K562 (cell line): ENCODE measurements around the gene METTL14. TPM values are rescaled to one million over a fixed set of nuclear protein-coding genes. Genes with fewer than 3 reads are reported as not detected.

Source experiments
- BRCA1 ChIP-seq, 2 experiments: fragments of 450-650 bp in 1 of 2; sonication (generic) in 1 of 2; formaldehyde crosslinking in 1 of 2; IDR thresholded peaks; 2 replicates each; pipeline versions ENCODE4 v1.5.0 to v1.6.1; 2017 to 2020; ENCODE audit warnings: mild to moderate bottlenecking in 1 of 2, missing genetic modification reagents in 1 of 2
- BRF2 ChIP-seq: IDR thresholded peaks from 3 replicates; pipeline ENCODE4 v1.6.1; 2011; ENCODE audit warnings: borderline replicate concordance, mild to moderate bottlenecking; ENCODE audit not compliant: insufficient read length, insufficient read depth
- CBFA2T3 ChIP-seq: fragments of 450-650 bp; IDR thresholded peaks from 2 replicates; pipeline ENCODE4 v1.6.1; 2017
- CHD2 ChIP-seq: IDR thresholded peaks from 2 replicates; pipeline ENCODE4 v1.6.1; 2011; ENCODE audit warnings: low read depth, low read length
- GATA2 ChIP-seq: sonication (generic); formaldehyde crosslinking; IDR thresholded peaks from 2 replicates; pipeline ENCODE4 v1.4.0; 2020; ENCODE audit warnings: mild to moderate bottlenecking, missing genetic modification reagents
- GTF2A2 ChIP-seq: IDR thresholded peaks from 2 replicates; pipeline ENCODE4 v1.6.1; 2016; ENCODE audit warnings: mild to moderate bottlenecking, missing genetic modification characterization, missing compliant biosample characterization
- HMG20A ChIP-seq: fragments of 450-650 bp; formaldehyde crosslinking; conservative IDR thresholded peaks from 2 replicates; pipeline ENCODE4 v1.4.0; 2020; ENCODE audit warnings: mild to moderate bottlenecking, mixed read lengths
- IRF1 ChIP-seq: sonication (generic); formaldehyde crosslinking; IDR thresholded peaks from 2 replicates; pipeline ENCODE4 v1.8.0; 2022; ENCODE audit warnings: missing genetic modification reagents, mild to moderate bottlenecking, borderline replicate concordance
- LEF1 ChIP-seq: fragments of 450-650 bp; IDR thresholded peaks from 2 replicates; pipeline ENCODE4 v1.6.1; 2016; ENCODE audit warnings: mild to moderate bottlenecking
- MCM3 ChIP-seq: fragments of 450-650 bp; IDR thresholded peaks from 2 replicates; pipeline ENCODE4 v1.6.1; 2016
- MEF2A ChIP-seq: IDR thresholded peaks from 2 replicates; pipeline ENCODE4 v1.6.1; 2011; ENCODE audit warnings: low read depth, mild to moderate bottlenecking, low read length, moderate library complexity; ENCODE audit not compliant: control insufficient read depth
- MTA2 ChIP-seq: fragments of 450-650 bp; IDR thresholded peaks from 2 replicates; pipeline ENCODE4 v1.6.1; 2016; ENCODE audit warnings: low read depth
- NFATC3 ChIP-seq: fragments of 450-650 bp; IDR thresholded peaks from 2 replicates; pipeline ENCODE4 v1.6.1; 2017; ENCODE audit warnings: mild to moderate bottlenecking
- NFIC ChIP-seq: fragments of 450-650 bp; IDR thresholded peaks from 2 replicates; pipeline ENCODE4 v1.6.1; 2017; ENCODE audit warnings: mild to moderate bottlenecking, inconsistent platforms
- PHB2 ChIP-seq: fragments of 450-650 bp; IDR thresholded peaks from 2 replicates; pipeline ENCODE4 v1.6.1; 2017; ENCODE audit warnings: low read depth
- PTTG1 ChIP-seq: fragments of 450-650 bp; IDR thresholded peaks from 2 replicates; pipeline ENCODE4 v1.6.1; 2016; ENCODE audit warnings: low read depth, mild to moderate bottlenecking, missing genetic modification characterization, missing compliant biosample characterization
- RCOR1 ChIP-seq, 2 experiments: IDR thresholded peaks; 2 replicates each; pipeline ENCODE4 v1.6.1; 2012; ENCODE audit warnings: low read depth in 2 of 2, low read length in 2 of 2, borderline replicate concordance in 1 of 2, improper control_type of control experiment in 1 of 2
- SRSF7 ChIP-seq: fragments of 200-400 bp; formaldehyde crosslinking; optimal IDR thresholded peaks from 2 replicates; pipeline ENCODE3; 2017; ENCODE audit warnings: mild to moderate bottlenecking, low read depth, low read length
- ZBTB26 ChIP-seq: fragments of 450-650 bp; formaldehyde crosslinking; IDR thresholded peaks from 2 replicates; pipeline ENCODE4 v1.4.0; 2022; ENCODE audit warnings: missing genetic modification characterization
- ZC3H11A ChIP-seq: IDR thresholded peaks from 2 replicates; pipeline ENCODE4 v1.6.1; 2012; ENCODE audit warnings: low read depth, low read length, improper control_type of control experiment
- ZNF121 ChIP-seq: sonication (generic); formaldehyde crosslinking; conservative IDR thresholded peaks from 2 replicates; pipeline ENCODE4 v1.8.0; 2022; ENCODE audit warnings: missing genetic modification reagents
- ZNF124 ChIP-seq: sonication (generic); formaldehyde crosslinking; IDR thresholded peaks from 2 replicates; pipeline ENCODE4 v1.8.1; 2022; ENCODE audit warnings: missing genetic modification reagents
- ZNF277 ChIP-seq: fragments of 250-450 bp; sonication (Bioruptor Pico); IDR thresholded peaks from 2 replicates; pipeline ENCODE4 v1.8.0; 2022; ENCODE audit warnings: inconsistent platforms, mild to moderate bottlenecking, moderate library complexity, borderline replicate concordance
- ZNF316 ChIP-seq: fragments of 450-650 bp; IDR thresholded peaks from 2 replicates; pipeline ENCODE4 v1.6.1; 2016
- ZNF507 ChIP-seq: conservative IDR thresholded peaks from 2 replicates; pipeline ENCODE4 v1.6.1; 2017; ENCODE audit warnings: missing genetic modification characterization, missing compliant biosample characterization
- ZNF75A ChIP-seq: fragments of 450-650 bp; formaldehyde crosslinking; IDR thresholded peaks from 2 replicates; pipeline ENCODE4 v1.4.0; 2020; ENCODE audit warnings: mild to moderate bottlenecking
- ZNF780A ChIP-seq: fragments of 250-450 bp; sonication (Bioruptor Pico); IDR thresholded peaks from 2 replicates; pipeline ENCODE4 v1.5.0; 2021; ENCODE audit warnings: mild to moderate bottlenecking
- polyA plus RNA-seq, 8 experiments: library from polyadenylated mRNA; depleted of rRNA in 4 of 8; stranded (reverse) in 5 of 8; unstranded in 3 of 8; fragments of >200 nt; fragmentation: Nextera tagmentation in 2 of 8; fragmentation: Illumina TruSeq in 1 of 8; extraction: Ambion mirVana in 2 of 8; extraction: Trizol in 1 of 8; gene quantifications; 2 replicates each; pipeline versions ENCODE4 v1.2.1 to v1.2.3, GENCODE V29; 2011 to 2014; ENCODE audit warnings: inconsistent platforms in 1 of 8, missing spikeins in 1 of 8
- total RNA-seq, 7 experiments: library from RNA; depleted of rRNA in 6 of 7; stranded (reverse); fragments of >200 nt in 6 of 7; fragmentation: Illumina TruSeq in 2 of 7; extraction: Trizol in 2 of 7; gene quantifications; 2 replicates each; pipeline versions ENCODE4 v1.2.1 to v1.2.3, GENCODE V29; 2011 to 2021; ENCODE audit warnings: low replicate concordance in 1 of 7

The METTL14 gene
- total and polyA plus RNA-seq, 9 of the 15 experiments (the other 6 are each of a cell fraction or from before 2014, with no cell fraction given), result 16.7 to 42.4 (median 27.7) TPM

- no peak for TF ChIP-seq BRF2
- no peak for TF ChIP-seq ZNF316
- TF ChIP-seq PHB2, result no peak
- peak; percentile 82 to 95 for TF ChIP-seq RCOR1 (IDR thresholded peaks at IDR 0.05; ENCODE audit: borderline replicate concordance in 1 of 2, low read depth in 2 of 2, low read length in 2 of 2)
- no peak for TF ChIP-seq HMG20A (CRISPR knock-in tag)
- no peak for TF ChIP-seq ZNF121
- no peak for TF ChIP-seq SRSF7
- no peak for TF ChIP-seq MTA2
- TF ChIP-seq ZBTB26 (CRISPR knock-in tag), result no peak
- TF ChIP-seq GTF2A2 (tag), result 0 out of 2 replicates have a peak, but pooled peaks have one; percentile 37
- no peak for TF ChIP-seq ZNF507
- no peak for TF ChIP-seq LEF1
- no peak for TF ChIP-seq MCM3
- no peak for TF ChIP-seq ZNF780A (CRISPR knock-in tag)
- TF ChIP-seq NFIC, result peak; percentile 71
- TF ChIP-seq ZNF124, result no peak
- TF ChIP-seq IRF1 (CRISPR knock-in tag), result no peak
- TF ChIP-seq CBFA2T3, result peak; percentile 37
- TF ChIP-seq ZNF75A (CRISPR knock-in tag), result no peak
- TF ChIP-seq CHD2, result peak; percentile 45; the same call in 1 of the 2 replicates
- TF ChIP-seq GATA2 (CRISPR knock-in tag), result no peak
- no peak for TF ChIP-seq BRCA1 (IDR thresholded peaks at IDR 0.05)
- TF ChIP-seq BRCA1 (CRISPR knock-in tag; IDR thresholded peaks at IDR 0.05), result no peak
- no peak for TF ChIP-seq PTTG1 (tag)
- TF ChIP-seq MEF2A, result no peak
- no peak for TF ChIP-seq NFATC3
- TF ChIP-seq ZNF277 (CRISPR knock-in tag), result no peak
- TF ChIP-seq ZC3H11A, result no peak
Measured at GRCh38 chr4:118684873-118685811, at the start of gene METTL14 (continued).
